ENCODE data around the gene IGBP1.

DNA sequence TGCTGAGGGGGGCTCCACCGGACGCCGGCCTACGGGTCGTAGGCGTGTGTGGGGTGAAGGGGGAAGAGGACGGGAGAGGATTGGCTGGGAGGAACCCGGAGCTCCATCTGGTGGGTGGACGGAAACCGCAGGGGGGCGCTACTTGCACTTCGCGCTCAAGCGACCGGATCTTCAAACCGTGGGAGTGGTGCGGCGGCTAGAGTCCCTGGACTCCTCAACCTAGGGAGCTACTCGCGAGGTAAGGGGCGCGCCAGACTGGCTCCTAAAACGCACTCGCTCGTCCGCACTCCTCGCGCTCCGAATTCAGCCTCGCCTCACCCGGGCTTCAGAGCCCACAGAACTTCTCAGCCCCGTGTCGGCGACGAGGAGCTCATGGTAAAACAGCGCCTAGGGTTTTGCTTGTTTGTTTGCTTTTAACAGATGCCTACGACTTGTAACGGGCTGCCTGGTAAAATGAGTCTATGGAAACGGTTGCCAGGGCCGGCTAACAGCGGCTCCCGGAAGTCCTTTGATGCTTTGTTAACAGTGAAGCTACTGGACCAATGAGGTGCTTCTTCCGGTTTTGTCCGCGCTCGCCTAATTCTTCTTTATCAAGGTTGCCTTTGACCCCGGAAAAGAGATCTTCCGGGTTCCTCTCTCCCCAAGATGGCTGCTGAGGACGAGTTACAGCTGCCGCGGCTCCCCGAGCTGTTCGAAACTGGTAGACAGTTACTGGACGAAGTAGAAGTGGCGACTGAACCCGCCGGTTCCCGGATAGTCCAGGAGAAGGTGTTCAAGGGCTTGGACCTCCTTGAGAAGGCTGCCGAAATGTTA lies at the start of gene IGBP1:
- TF ChIP-seq, protein P1, sequence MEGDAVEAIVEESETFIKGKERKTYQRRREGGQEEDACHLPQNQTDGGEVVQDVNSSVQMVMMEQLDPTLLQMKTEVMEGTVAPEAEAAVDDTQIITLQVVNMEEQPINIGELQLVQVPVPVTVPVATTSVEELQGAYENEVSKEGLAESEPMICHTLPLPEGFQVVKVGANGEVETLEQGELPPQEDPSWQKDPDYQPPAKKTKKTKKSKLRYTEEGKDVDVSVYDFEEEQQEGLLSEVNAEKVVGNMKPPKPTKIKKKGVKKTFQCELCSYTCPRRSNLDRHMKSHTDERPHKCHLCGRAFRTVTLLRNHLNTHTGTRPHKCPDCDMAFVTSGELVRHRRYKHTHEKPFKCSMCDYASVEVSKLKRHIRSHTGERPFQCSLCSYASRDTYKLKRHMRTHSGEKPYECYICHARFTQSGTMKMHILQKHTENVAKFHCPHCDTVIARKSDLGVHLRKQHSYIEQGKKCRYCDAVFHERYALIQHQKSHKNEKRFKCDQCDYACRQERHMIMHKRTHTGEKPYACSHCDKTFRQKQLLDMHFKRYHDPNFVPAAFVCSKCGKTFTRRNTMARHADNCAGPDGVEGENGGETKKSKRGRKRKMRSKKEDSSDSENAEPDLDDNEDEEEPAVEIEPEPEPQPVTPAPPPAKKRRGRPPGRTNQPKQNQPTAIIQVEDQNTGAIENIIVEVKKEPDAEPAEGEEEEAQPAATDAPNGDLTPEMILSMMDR (IDR thresholded peaks at IDR 0.05) = peak in 2 of 3 experiments; percentile 4 to 38
- peak; percentile 38 to 54 for TF ChIP-seq POLR2AphosphoS5 (IDR thresholded peaks at IDR 0.05; ENCODE audit: insufficient read depth in 1 of 2, low read depth in 1 of 2)
- TF ChIP-seq POLR2A (IDR thresholded peaks at IDR 0.05) = no peak

Measured in vagina (tissue), 2 donors.